Myocyte (in vitro differentiated cells): Measurements from ENCODE around the gene CRHBP. TPM values are rescaled to one million over a fixed set of nuclear protein-coding genes. Genes with fewer than 3 reads are reported as not detected.
"Not testable (repeated sequence)": the region's sequence is repeated elsewhere in the genome, so short reads cannot be mapped to it uniquely, and the experiment has no call there.

Experiments
- DNase-seq: peaks from one replicate; pipeline ENCODE4 v3.0.0-alpha.2; 2012; ENCODE audit warnings: low read depth
- total RNA-seq: library from RNA; depleted of rRNA; stranded (reverse); fragments of >200 nt; gene quantifications from 2 replicates; pipeline ENCODE4 v1.2.3, GENCODE V29; 2014

The CRHBP gene
- total RNA-seq, 1 donor from 2014 or later = 1.3 TPM

DNA sequence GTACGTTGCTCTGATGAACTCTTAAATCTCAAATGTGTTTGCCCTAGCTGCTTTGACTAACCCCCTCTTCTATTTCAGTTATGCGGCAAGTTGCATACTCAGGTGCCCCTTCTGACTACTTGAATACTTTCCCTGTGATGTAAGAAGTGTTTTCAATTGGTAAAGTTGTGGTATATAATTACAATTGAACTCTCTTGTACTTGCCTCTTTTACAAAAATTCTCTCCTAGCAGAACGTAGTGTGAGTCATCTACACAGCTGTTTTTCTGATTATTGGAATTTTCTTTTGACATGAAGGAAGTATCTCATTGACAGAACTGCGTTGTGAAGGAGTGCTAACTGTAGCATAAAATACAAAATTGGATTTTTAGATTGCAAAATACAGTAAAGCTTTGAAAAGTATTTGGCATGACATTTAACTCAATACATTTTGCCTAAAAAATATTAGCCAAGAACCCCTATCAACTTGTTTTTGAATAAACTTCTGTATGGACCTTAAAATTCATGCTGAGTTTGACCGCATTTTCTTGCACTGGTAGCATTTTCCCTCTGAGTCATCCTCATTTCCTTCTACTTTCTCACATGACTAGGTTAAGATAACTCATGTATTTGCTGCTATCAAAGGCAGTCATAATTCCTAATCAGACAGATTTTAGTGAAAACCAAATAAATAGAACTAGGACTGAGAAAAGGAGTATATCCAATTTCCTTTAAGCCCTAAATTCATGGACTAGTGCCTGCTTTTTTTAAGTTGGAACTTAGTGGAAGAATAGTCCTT, 6.3 kb downstream of the CRHBP start:
- DNase-seq = peak; percentile 54

DNA sequence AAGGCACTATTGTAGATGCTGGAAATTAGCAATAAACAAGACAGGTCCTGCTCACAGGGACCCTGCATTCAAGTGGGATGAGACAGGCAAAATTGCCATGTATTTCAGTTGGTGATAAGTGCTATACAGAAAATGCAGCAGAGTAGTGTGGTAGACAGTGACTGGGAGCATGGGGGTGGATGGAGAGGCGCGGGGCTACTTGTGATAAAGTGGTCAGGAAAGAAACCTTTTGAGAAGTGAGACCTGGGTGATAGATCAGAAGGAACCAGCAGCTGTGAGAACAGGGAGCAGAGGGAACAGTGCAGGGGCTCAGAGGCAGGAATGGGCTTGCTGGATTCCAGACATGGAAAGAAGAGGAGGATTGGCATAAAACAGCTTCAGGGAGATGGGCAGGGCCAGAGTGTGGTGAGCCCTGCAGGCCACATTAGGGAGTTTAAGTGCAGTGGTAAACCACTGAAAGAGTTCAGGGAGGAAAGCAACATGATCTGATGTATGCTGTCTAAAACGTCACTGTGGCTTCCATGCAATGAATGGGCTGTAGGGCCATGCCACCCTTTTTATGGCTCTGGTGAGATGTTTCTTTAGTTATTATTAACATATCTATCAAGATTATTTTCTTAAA, 7.3 kb downstream of the CRHBP start:
- DNase-seq = peak; percentile 91

DNA sequence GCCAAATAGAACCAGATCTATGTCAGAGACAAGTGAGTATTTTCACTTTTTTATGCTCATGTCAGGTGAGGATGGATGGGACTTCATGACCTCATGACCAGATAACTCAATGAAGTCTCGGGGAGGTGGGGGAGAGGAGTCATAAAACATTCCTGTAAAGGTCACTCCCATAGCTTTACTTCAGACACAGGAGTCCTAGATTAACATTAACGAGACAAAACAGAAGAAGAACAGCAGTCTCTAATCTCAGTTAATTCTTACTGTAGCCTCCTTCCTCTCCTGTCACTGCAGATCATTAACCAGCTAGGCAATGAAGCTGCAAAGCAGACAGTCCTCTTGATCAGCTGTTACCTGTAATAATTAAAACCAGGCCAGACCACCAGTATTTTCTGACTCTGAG, 11.2 kb downstream of the CRHBP start:
- DNase-seq = no peak

DNA sequence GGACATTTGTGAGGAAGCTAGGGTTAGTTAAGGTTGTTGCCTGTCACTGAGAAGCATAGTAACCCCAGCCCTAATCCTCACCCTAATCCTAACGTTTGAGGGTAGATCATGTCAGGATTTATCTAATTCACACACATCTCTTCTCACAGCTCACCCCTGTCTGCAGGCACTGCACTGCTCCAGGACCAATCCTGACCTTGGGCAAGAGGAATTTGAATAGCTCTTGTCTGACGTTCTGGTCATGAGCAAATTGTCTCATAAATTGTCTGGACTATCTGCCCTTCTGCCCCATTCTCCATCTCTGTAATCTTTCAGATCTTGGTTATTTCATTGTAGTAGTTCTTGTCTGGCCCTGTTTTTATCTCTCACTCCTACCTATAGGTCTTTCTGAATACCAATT, 18.7 kb downstream of the CRHBP start:
- DNase-seq = no peak

DNA sequence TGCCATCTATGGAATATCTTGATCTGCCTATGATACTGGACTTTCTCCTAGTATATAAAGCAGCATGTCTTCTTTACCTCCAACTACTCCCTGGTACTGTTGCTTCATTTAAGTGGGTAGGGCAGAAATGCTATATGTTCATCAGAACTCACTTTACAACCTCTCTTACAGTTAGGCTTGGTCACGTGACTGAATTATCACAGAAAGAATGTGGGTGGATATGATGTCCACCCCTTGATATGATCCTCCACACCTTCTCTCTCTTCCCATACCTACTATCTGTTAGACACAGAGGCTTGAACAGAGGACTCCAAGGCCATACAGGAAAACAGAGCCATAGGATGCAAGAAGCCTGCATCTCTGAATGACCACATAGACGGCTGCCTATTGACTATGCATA, 19.8 kb downstream of the CRHBP start:
- no peak for DNase-seq

DNA sequence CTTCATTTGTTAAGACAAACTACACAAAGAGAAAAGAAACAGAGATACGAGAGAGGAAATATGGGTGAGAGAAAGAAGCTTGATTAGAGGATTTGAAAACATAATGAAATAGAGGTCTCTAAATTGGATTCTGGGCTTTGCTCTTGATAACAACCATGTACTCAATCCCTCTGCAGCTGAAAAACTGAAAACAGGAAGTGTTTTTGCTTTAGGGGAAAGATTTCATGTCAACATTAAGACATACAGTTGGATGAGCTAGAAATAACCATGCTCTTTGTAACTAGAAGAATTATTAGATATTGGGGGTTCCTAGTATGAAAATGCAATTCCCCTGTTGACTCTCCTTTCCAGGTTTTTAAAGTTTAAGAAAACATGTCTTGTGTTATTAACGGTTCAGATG, 21.9 kb downstream of the CRHBP start:
- no peak for DNase-seq

DNA sequence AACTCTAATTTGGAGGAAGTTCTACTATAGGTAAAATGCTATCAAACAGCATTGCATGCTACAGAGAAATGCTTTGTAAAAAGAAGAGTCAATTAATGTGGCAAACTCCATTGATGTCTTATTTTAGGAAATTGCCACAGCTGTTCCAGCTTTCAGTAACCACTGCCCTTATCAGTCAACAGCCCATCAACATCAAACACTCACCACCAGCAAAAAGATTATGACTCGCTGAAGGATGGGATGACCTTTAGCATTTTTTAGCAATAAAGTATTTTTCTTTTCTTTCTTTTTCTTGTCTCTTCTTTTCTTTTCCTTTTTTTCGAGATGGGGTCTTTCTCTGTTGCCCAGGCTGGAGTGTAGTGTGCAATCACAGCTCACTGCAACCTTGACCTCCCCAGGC, 26.0 kb downstream of the CRHBP start:
- DNase-seq = peak; percentile 24

DNA sequence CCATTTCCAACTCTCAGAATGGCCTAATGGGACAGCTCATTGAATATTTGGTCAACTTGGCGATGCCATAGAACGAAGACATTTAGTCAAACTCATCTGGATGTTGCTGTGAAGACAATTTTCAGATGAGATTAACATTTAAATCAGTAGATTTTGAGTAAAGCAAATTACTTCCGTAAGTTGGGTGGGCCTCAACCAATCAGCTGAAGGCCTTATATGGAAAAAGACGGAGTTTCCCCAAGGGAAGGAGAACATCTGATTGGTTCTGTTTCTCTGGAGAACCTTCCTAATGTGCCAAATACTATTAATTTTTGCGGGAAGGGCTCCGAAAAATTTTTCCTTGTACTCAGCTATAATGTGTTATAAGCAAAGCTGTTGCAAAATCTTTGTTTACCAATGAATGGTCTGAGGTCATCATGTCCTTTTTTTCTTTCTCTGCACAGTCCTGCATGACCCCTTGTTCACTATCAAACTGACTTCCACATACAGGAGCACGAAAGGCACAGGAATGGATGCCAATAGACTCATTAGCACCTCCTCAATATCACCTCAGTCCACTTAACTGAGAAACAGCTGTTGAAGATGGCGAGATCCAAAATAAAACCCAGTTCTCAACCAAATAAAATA, 27.8 kb downstream of the CRHBP start:
- no peak for DNase-seq

DNA sequence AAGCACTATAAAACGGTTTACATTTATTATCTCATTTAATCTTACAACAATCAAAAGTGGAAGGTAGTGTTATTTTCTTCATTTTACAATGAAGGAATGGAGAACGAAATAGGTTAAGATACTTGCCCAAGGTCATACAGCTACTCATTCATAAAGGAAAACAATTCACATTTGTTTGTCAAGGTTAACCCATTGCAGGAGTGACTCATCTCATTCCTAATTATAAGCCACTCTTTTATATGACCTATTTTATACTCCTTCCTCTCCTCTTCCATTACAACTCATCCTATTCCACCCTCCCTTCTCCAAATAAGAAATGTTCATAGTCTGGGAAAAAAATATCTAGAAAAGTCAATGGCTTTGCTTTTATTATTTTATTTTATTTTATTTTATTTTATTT, 29.6 kb downstream of the CRHBP start:
- no peak for DNase-seq

DNA sequence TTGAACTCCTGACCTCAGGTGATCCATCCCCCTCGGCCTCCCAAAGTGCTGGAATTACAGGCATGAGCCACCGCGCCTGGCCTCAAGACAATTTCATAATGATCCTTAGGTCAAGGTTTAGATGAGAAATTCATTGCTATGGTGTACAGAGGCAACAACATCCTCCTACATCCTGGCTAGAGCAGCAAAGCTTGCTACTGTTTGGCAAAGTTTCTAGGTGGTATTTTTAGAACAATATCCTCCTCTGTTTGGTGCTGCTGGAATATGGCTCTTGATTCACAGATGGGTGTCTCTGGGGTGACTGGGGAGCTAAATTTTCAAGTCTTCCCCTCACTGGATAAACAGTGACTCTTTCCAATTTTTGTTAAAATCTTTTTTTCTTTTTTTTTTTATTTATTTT, 30.6 kb downstream of the CRHBP start:
- no peak for DNase-seq

DNA sequence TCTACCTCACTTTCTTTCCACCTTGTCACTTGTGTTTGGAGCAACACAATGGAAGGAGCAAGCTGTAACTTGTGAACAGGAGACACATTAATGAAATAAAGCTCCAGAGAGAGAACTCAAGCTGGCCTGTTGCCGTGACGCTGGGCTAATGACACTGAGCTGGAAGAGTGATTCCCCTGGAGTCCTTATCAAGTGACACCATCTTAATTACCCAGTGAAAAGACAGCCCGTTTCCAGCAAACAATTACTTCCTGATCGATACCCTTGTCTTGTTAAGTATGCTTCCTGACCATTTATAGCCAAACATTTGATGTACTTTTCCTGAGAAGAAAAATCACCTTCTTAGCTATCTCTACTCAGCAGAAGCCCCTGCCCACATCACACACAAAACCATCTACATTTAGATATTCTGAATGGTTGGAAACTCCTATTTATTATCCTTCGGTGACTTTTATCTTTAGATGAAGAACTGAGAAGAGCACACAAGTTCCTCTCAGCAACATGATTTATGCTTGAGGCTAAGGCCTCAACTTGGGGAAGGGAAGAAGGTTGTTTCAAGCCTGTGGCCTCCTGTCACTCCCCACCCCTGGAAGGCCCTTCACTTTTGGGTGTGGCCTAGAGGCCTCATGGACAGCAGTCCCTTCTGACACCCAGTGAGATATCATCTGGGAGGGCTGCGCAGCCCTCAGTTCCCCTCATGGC, 34.1 kb downstream of the CRHBP start:
- no peak for DNase-seq

DNA sequence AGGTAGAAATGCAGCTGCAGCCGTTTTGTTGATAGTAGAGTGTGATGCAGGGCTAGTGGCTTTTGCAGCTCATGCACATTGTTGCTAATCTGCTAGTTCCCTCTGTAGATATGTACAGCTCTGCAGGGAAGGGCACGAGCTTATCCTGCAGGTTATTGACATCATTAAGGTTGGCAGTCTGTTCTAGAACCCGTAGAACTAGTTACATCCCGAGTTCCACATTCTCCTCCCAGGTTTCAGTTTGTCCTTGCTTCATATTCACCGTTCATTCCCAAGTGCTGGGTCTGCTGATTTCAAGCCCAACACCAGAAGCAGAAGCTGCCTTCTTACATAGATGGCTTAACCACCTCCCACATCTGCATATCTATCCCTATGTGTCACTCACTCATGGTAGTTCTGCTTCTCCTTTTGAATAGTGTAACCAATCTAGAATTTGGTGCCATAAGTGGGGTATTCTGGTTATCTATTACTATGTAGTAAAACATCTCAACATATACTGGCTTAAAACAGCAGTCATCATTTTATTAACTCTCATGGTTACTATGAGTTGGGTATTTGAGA, 38.1 kb downstream of the CRHBP start:
- DNase-seq = no peak

DNA sequence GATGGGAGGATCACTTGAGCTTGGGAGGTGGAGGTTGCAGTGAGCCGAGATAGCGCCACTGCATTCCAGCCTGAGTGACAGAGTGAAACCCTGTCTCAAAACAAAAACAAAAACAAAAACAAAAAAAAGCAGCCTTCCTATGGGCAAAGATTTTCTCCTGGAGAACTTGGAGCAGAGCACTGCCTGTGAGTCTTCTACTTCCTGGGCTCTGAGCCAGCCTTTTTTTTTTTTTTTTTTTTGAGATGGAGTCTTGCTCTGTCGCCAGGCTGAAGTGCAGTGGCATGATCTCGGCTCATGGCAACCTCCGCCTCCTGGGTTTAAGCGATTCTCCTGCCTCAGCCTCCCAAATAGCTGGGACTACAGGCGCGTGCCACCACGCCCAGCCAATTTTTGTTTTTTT, 40.6 kb downstream of the CRHBP start:
- DNase-seq = not testable (repeated sequence)

DNA sequence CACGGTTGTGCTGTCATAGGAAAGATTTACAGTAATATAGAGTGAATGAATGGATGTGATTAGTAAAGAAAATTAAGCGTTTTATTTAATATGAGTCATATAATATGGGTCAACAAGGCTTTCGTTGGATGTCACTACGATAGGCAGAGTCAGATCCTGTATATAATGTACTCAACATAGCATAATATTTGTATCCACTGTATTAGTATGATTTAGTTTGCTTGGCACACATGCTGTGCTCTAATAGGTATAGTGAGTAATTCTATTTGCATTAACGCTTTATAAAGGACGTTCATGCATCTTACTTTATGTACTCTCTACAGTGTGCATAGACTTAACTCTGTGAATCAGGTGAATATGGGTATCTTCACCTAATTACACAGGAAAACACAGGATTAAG, 41.5 kb downstream of the CRHBP start:
- DNase-seq = no peak

DNA sequence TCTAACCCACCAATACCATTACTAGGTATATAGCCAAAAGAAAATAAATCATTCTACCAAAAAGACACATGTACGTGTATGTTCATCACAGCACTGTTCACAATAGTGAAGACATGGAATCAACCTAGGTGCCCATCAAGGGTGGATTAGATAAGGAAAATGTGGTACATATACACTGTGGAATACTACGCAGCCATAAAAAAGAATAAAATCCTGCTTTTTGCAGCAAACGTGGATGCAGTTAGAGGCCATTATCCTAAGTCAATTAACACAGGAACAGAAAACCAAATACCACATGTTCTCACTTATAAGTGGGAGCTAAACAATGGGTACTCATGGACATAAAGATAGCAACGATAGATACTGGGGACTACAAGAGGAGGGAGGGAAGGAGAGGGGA, 45.4 kb downstream of the CRHBP start:
- not testable (repeated sequence) for DNase-seq

DNA sequence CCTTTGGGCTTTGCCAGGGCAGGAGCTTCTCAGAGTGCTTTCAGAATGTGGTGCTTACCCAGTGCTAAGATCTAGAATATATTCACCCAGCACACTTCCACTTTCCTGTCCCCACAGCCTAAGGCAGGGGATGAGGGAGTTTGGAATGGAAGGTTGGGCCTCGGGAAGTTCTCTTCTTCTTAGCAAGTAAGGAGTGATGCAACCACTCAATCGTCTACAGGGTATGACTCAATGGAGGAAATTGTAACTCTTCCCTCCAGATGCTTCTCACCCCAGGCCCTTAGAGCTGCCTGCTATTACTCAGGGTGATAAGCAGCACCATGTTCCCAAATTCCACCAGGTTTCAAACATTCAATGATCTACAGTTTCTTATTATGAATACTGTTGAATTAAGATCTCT, 46.6 kb downstream of the CRHBP start:
- DNase-seq = no peak

DNA sequence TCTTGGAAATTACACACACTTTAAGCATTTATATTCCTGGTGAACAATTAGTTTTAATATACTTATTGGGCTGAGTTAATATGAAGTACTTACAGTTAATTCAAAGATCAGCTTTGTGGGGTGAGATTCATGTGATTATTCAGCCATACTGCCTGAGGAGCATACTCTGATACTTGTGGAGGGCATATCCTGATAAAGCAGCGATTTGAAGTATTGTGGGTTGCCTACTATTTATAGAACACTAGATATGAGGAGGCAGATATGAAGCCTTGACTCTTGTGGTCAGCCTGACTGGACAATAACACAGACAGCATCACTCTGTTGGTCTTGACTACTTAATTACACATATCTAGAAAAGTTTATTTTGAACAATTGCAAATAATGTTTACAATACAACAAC, 50.4 kb downstream of the CRHBP start:
- DNase-seq = no peak

DNA sequence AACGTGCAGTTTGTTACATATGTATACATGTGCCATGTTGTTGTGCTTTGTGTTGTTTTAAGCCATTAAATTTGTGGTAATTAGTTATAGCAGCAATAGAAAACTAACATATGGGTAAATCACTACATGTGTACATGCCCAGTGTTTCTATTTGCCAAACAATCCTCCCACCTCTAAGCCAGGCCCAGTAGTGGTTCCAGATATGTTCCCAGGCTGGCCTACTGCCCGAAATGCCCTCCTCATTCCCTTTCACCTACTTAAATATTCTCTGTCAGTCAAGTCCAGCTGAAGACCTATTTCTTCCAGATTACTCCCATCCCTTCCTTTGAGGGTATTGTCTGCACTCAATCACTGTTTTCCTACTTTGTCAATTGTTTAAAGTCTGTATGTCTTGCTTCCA, 53.3 kb downstream of the CRHBP start:
- DNase-seq = no peak

DNA sequence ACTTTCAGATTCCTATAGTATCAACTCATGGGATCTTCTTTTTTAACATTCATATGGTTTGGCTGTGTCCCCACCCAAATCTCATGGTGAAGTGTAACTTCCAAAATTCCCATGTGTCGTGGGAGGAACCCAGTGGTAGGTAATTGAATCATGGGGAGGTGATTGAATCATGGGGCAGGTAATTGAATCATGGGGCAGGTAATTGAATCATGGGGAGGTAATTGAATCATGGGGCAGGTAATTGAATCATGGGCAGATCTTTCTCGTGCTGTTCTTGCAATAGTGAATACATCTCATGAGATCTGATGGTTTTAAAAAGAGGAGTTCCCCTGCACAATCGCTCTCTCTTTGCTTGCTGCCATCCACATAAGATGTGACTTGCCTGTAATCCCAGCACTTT, 55.6 kb downstream of the CRHBP start:
- DNase-seq = no peak

DNA sequence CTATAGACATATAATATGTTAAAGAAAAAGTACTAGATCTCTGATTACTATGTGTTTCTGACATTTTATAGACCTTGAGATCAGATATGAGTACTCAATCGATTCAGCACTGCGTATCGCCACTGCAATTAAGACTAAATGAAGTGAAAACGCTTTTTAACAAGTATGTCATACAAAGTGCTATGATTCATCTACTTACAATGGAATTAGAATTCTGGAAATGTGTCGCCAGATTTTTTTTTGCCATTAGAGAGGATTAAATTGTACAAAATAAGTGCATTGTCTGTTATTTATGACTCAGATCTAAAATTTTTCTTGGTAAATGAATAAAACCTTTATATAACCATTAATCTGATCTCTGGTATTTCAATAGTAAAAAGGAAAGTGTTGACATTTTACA, 57.4 kb downstream of the CRHBP start:
- no peak for DNase-seq

DNA sequence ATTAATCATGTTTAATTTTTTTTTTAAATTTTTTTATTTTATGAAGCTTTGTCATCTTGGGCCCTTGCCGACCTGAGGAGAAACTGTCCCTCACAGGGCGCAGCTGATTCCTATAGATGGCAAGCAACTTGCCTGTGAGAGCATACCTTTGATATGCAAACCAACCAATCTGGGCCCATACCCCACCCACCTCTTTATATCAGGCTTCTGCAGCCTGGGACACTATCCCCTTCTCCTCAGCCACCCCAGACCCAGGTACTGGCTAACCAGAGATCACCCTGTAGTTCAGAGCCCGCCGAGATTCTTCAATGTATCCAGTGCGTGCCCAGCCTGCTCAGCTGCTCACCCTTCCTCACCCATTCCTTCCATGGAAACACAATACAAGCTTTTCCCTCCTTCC, 58.7 kb downstream of the CRHBP start:
- no peak for DNase-seq

DNA sequence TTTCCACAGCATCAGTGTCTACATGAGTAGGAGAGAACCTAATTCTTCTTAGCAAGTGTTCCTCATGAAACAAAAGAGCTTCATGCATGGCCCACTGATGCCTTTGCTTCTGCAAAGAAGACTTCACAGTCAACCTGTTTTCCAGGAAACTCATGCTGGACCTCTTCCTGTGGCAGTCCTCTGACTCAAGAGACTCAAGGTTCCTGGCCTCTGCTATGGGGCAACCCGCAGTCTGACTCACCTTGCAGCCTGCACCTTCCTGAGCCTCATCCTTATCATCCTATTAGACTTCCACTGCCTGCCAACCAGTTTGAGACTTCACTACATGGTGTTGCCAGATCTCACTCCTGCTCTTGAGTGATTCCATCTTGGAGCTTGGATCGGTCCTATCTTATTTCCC, 59.8 kb downstream of the CRHBP start:
- no peak for DNase-seq
